SK-N-SH (cell line): ENCODE data around the gene GFOD2. TPM values are rescaled to one million over a fixed set of nuclear protein-coding genes. Genes with fewer than 3 reads are reported as not detected.

Experiments
- CTCF ChIA-PET: fragments of 300-600, 350-600 bp; formaldehyde crosslinking; extraction: SDS; loops from one replicate; lab custom pipeline; 2021; lab: Yijun Ruan, JAX
- POLR2A ChIA-PET: fragments of 350-600 bp; sonication (Branson Sonifier 250); formaldehyde crosslinking; extraction: SDS; loops from one replicate; lab custom pipeline; 2020; ENCODE audit warnings: antibody characterized with exemption, inconsistent platforms; lab: Yijun Ruan, JAX
- DNase-seq: peaks from one replicate; pipeline ENCODE4 v3.0.0; 2012
- H2AFZ ChIP-seq: fragments of 200-600 bp; sonication (generic); 2 replicates; pipeline ENCODE4 v1.8.1; 2016; ENCODE audit warnings: antibody characterized with exemption, mild to moderate bottlenecking, low read depth
- H3F3A ChIP-seq: fragments of 200-600 bp; sonication (generic); replicated peaks from 2 replicates; pipeline ENCODE3; 2016; ENCODE audit warnings: antibody characterized with exemption, mild to moderate bottlenecking; ENCODE audit not compliant: insufficient read depth
- H3K27ac ChIP-seq, 2 experiments: fragments of 200-500 bp in 1 of 2; fragments of 200-600 bp in 1 of 2; sonication (Bioruptor generic) in 1 of 2; sonication (generic), shearing (Covaris generic) in 1 of 2; 2 replicates each; pipeline versions ENCODE4 v1.5.1 to v1.6.1; 2014 to 2016; ENCODE audit warnings: low read depth in 2 of 2, inconsistent platforms in 1 of 2, low read length in 1 of 2, mild to moderate bottlenecking in 1 of 2, mixed read lengths in 1 of 2
- H3K27me3 ChIP-seq: fragments of 200-600 bp; sonication (generic), shearing (Covaris generic); 2 replicates; pipeline ENCODE4 v1.6.1; 2016; ENCODE audit warnings: mixed run types; ENCODE audit not compliant: insufficient read depth
- H3K36me3 ChIP-seq, 2 experiments: fragments of 200-500 bp in 1 of 2; fragments of 200-600 bp in 1 of 2; sonication (Bioruptor generic) in 1 of 2; sonication (generic) in 1 of 2; replicated peaks in 1 of 2; 2 replicates each; pipeline versions ENCODE3 to v1.5.1; 2014 to 2016; ENCODE audit warnings: low read length in 1 of 2, mild to moderate bottlenecking in 1 of 2; ENCODE audit not compliant: insufficient read depth in 2 of 2, control insufficient read depth in 1 of 2
- H3K4me1 ChIP-seq, 2 experiments: fragments of 200-500 bp in 1 of 2; fragments of 200-600 bp in 1 of 2; sonication (Bioruptor generic) in 1 of 2; sonication (generic), shearing (Covaris generic) in 1 of 2; 2 replicates each; pipeline versions ENCODE4 v1.5.1 to v1.6.1; 2014 to 2016; ENCODE audit warnings: low read depth in 1 of 2, low read length in 1 of 2, mixed run types in 1 of 2; ENCODE audit not compliant: insufficient read depth in 2 of 2, control insufficient read depth in 1 of 2
- H3K4me2 ChIP-seq: fragments of 200-600 bp; sonication (generic), shearing (Covaris generic); 2 replicates; pipeline ENCODE4 v1.6.1; 2017; ENCODE audit warnings: mixed run types
- H3K4me3 ChIP-seq, 2 experiments: fragments of 200-500 bp in 1 of 2; fragments of 200-600 bp in 1 of 2; sonication (Bioruptor generic) in 1 of 2; sonication (generic), shearing (Covaris generic) in 1 of 2; 2 replicates each; pipeline versions ENCODE4 v1.5.1 to v1.8.1; 2014 to 2016; ENCODE audit warnings: low read depth in 2 of 2, inconsistent platforms in 1 of 2, low read length in 1 of 2, mild to moderate bottlenecking in 1 of 2, mixed read lengths in 1 of 2, moderate library complexity in 1 of 2
- H3K79me2 ChIP-seq: fragments of 200-600 bp; sonication (generic); 2 replicates; pipeline ENCODE4 v1.8.1; 2017; ENCODE audit warnings: mild to moderate bottlenecking; ENCODE audit not compliant: insufficient read depth
- H3K9ac ChIP-seq: fragments of 200-600 bp; sonication (generic); 2 replicates; pipeline ENCODE4 v1.6.1; 2017; ENCODE audit warnings: mixed run types
- H3K9me2 ChIP-seq: fragments of 200-600 bp; sonication (generic); 2 replicates; pipeline ENCODE4 v1.6.1; 2017; ENCODE audit warnings: mixed run types
- H3K9me3 ChIP-seq: fragments of 200-600 bp; sonication (generic); 2 replicates; pipeline ENCODE4 v1.6.1; 2017; ENCODE audit warnings: mixed run types, mild to moderate bottlenecking, moderate library complexity
- H4K20me1 ChIP-seq: fragments of 200-600 bp; sonication (generic); 2 replicates; pipeline ENCODE4 v1.6.1; 2017; ENCODE audit warnings: mild to moderate bottlenecking, mixed run types; ENCODE audit not compliant: insufficient read depth
- EP300 ChIP-seq, 2 experiments: IDR thresholded peaks; 2 replicates each; pipeline versions ENCODE4 v1.4.0 to v1.6.1; 2012; ENCODE audit warnings: borderline replicate concordance in 1 of 2, low read depth in 1 of 2, low read length in 1 of 2
- FOSL2 ChIP-seq: IDR thresholded peaks from 2 replicates; pipeline ENCODE4 v1.4.0; 2012; ENCODE audit warnings: low read depth, mild to moderate bottlenecking, moderate library complexity, borderline replicate concordance
- FOXM1 ChIP-seq: IDR thresholded peaks from 2 replicates; pipeline ENCODE4 v1.4.0; 2012; ENCODE audit warnings: low read depth, mild to moderate bottlenecking
- JUND ChIP-seq: IDR thresholded peaks from 2 replicates; pipeline ENCODE4 v1.4.0; 2012
- MEF2A ChIP-seq: IDR thresholded peaks from 2 replicates; pipeline ENCODE4 v1.4.0; 2012; ENCODE audit warnings: low read depth, borderline replicate concordance
- NFIC ChIP-seq: IDR thresholded peaks from 2 replicates; pipeline ENCODE4 v1.4.0; 2012; ENCODE audit warnings: borderline replicate concordance
- POLR2AphosphoS5 ChIP-seq: IDR thresholded peaks from 2 replicates; pipeline ENCODE4 v1.6.1; 2012; ENCODE audit warnings: low read depth, low read length
- RAD21 ChIP-seq: IDR thresholded peaks from 2 replicates; pipeline ENCODE4 v1.6.1; 2012; ENCODE audit warnings: mild to moderate bottlenecking, low read length
- RCOR1 ChIP-seq: fragments of 150-350 bp; IDR thresholded peaks from 2 replicates; pipeline ENCODE4 v1.6.1; 2017; ENCODE audit warnings: antibody characterized with exemption, low read length
- RXRA ChIP-seq: IDR thresholded peaks from 2 replicates; pipeline ENCODE4 v1.4.0; 2012; ENCODE audit warnings: low read depth, mild to moderate bottlenecking, borderline replicate concordance
- SIN3A ChIP-seq: IDR thresholded peaks from 2 replicates; pipeline ENCODE4 v1.6.1; 2012; ENCODE audit warnings: low read depth, mild to moderate bottlenecking, low read length, moderate library complexity, borderline replicate concordance
- TEAD4 ChIP-seq: IDR thresholded peaks from 2 replicates; pipeline ENCODE4 v1.4.0; 2012; ENCODE audit warnings: mild to moderate bottlenecking, borderline replicate concordance; ENCODE audit not compliant: insufficient read depth
- YY1 ChIP-seq: IDR thresholded peaks from 2 replicates; pipeline ENCODE4 v1.4.0; 2012; ENCODE audit warnings: low read depth, mild to moderate bottlenecking
- WGBS: methylation state at CpG from one replicate; pipeline ENCODE4 v1.1.6; 2017; ENCODE audit warnings: low lambda C conversion rate; 5-methylcytosine and 5-hydroxymethylcytosine counted together
- polyA plus RNA-seq, 3 experiments: library from polyadenylated mRNA; depleted of rRNA; stranded (reverse); fragments of >200 nt; gene quantifications; 2 replicates each; pipeline ENCODE4 v1.2.3, GENCODE V29; 2012
- TF ChIP-seq, protein P1 (sequence below): fragments of 200-600 bp; sonication (generic); IDR thresholded peaks from 2 replicates; pipeline ENCODE4 v1.6.1; 2017; ENCODE audit warnings: antibody characterized with exemption, mild to moderate bottlenecking, moderate library complexity
- TF ChIP-seq, protein P2 (sequence below): IDR thresholded peaks from 2 replicates; pipeline ENCODE4 v1.4.0; 2012; ENCODE audit warnings: low read depth, borderline replicate concordance
- TF ChIP-seq, protein P3 (sequence below): IDR thresholded peaks from 2 replicates; pipeline ENCODE4; 2012
- TF ChIP-seq, protein P4 (sequence below): fragments of 150-350 bp; IDR thresholded peaks from 2 replicates; pipeline ENCODE4 v1.6.1; 2017; ENCODE audit warnings: antibody characterized with exemption, low read length, low read depth, borderline replicate concordance
- TF ChIP-seq, protein P5 (sequence below): IDR thresholded peaks from 2 replicates; pipeline ENCODE4 v1.4.0; 2012; ENCODE audit warnings: low read depth

The GFOD2 gene
- polyA plus RNA-seq, 1 of the 3 experiments (the other 2 are of a cell fraction) = 19.0 TPM

DNA sequence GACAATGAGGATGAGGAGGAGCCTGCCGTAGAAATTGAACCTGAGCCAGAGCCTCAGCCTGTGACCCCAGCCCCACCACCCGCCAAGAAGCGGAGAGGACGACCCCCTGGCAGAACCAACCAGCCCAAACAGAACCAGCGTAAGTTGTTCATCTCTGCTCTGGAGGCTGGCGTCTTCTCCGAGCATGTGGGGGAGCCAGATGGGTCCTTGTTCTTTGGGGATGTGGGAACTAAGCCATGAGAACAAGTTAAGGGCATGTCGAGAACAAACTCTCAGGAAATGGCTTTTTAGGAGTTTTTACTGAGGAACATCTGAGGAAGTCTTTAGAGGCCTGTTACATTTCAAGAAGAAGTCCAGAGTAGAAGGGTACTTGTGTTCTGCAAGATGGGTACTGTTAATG lies 82.4 kb downstream of the GFOD2 start:
- no peak overlapping the region for H2AFZ ChIP-seq
- H3K9me2 ChIP-seq = no peaks in the 10 kb centered on the region
- peaks cover 28 to 37% of the 10 kb centered on the region in 2 experiments for H3K36me3 ChIP-seq
- no peaks in the 10 kb centered on the region for H3K27me3 ChIP-seq
- no peak overlapping the region for H3K4me3 ChIP-seq
- H3K9ac ChIP-seq = no peak overlapping the region
- ChIA-PET CTCF (interaction anchor here (3.1 to 16.5 kb wide), 4 partner anchors 8 to 116 kb away, joined by 11 to 263 read pairs (median 23); partner anchors contain the start of genes CARMIL2 and CTCF), POLR2A (no interaction called here)
- WGBS = 93% methylated on average over 8 of the region's 8 CpGs
- no peak for DNase-seq
- H3K4me1 ChIP-seq = no peaks in the 10 kb centered on the region
- H3K4me2 ChIP-seq = no peak overlapping the region
- no peaks in the 10 kb centered on the region for H3K9me3 ChIP-seq
- peaks cover 1% of the 10 kb centered on the region; the same call in 1 of the 2 replicates for H3K79me2 ChIP-seq
- H3F3A ChIP-seq = peaks cover 4% of the 10 kb centered on the region
- no peaks in the 10 kb centered on the region for H4K20me1 ChIP-seq
- TF ChIP-seq MEF2A (no peak), NFIC (no peak), SIN3A (no peak), POLR2AphosphoS5 (no peak), FOSL2 (no peak), FOXM1 (no peak), RAD21 (no peak), TEAD4 (no peak), EP300 (IDR thresholded peaks at IDR 0.05; ENCODE audit: borderline replicate concordance in 1 of 2, low read depth in 1 of 2, low read length in 1 of 2) (no peak), YY1 (no peak), JUND (no peak), RCOR1 (no peak), RXRA (no peak)
- TF ChIP-seq, protein P1, sequence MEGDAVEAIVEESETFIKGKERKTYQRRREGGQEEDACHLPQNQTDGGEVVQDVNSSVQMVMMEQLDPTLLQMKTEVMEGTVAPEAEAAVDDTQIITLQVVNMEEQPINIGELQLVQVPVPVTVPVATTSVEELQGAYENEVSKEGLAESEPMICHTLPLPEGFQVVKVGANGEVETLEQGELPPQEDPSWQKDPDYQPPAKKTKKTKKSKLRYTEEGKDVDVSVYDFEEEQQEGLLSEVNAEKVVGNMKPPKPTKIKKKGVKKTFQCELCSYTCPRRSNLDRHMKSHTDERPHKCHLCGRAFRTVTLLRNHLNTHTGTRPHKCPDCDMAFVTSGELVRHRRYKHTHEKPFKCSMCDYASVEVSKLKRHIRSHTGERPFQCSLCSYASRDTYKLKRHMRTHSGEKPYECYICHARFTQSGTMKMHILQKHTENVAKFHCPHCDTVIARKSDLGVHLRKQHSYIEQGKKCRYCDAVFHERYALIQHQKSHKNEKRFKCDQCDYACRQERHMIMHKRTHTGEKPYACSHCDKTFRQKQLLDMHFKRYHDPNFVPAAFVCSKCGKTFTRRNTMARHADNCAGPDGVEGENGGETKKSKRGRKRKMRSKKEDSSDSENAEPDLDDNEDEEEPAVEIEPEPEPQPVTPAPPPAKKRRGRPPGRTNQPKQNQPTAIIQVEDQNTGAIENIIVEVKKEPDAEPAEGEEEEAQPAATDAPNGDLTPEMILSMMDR = no peak
- TF ChIP-seq, protein P2, sequence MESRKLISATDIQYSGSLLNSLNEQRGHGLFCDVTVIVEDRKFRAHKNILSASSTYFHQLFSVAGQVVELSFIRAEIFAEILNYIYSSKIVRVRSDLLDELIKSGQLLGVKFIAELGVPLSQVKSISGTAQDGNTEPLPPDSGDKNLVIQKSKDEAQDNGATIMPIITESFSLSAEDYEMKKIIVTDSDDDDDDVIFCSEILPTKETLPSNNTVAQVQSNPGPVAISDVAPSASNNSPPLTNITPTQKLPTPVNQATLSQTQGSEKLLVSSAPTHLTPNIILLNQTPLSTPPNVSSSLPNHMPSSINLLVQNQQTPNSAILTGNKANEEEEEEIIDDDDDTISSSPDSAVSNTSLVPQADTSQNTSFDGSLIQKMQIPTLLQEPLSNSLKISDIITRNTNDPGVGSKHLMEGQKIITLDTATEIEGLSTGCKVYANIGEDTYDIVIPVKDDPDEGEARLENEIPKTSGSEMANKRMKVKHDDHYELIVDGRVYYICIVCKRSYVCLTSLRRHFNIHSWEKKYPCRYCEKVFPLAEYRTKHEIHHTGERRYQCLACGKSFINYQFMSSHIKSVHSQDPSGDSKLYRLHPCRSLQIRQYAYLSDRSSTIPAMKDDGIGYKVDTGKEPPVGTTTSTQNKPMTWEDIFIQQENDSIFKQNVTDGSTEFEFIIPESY = no peak
- TF ChIP-seq, protein P3, sequence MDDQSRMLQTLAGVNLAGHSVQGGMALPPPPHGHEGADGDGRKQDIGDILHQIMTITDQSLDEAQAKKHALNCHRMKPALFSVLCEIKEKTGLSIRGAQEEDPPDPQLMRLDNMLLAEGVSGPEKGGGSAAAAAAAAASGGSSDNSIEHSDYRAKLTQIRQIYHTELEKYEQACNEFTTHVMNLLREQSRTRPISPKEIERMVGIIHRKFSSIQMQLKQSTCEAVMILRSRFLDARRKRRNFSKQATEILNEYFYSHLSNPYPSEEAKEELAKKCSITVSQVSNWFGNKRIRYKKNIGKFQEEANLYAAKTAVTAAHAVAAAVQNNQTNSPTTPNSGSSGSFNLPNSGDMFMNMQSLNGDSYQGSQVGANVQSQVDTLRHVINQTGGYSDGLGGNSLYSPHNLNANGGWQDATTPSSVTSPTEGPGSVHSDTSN = no peak
- TF ChIP-seq, protein P4, sequence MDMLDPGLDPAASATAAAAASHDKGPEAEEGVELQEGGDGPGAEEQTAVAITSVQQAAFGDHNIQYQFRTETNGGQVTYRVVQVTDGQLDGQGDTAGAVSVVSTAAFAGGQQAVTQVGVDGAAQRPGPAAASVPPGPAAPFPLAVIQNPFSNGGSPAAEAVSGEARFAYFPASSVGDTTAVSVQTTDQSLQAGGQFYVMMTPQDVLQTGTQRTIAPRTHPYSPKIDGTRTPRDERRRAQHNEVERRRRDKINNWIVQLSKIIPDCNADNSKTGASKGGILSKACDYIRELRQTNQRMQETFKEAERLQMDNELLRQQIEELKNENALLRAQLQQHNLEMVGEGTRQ = no peak
- TF ChIP-seq, protein P5, sequence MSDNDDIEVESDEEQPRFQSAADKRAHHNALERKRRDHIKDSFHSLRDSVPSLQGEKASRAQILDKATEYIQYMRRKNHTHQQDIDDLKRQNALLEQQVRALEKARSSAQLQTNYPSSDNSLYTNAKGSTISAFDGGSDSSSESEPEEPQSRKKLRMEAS = no peak
- no peak overlapping the region for H3K27ac ChIP-seq
